SK-MEL-5 (cell line): Measurements from ENCODE around the gene TBXAS1. TPM values are rescaled to one million over a fixed set of nuclear protein-coding genes. Genes with fewer than 3 reads are reported as not detected.

Source experiments
- DNase-seq: peaks from one replicate; pipeline ENCODE4 v3.0.0-alpha.2; 2016; ENCODE audit warnings: low read depth, low spot score
- in situ Hi-C: cut with HindIII; loops from 2 replicates; pipeline ENCODE4 v1.10.0; 2016; ENCODE audit warnings: low sequenced_read_pairs, high pct_unique_total_duplicates, low pct_unique_long_range_greater_than_20kb
- total RNA-seq: library from RNA; depleted of rRNA; stranded (reverse); fragments of >200 nt; shearing (Covaris generic); gene quantifications from 2 replicates; pipeline ENCODE4 v1.2.3, GENCODE V29; 2014

TBXAS1 gene
- total RNA-seq, 1 experiment from 2014 or later, result 3.4 TPM

DNA sequence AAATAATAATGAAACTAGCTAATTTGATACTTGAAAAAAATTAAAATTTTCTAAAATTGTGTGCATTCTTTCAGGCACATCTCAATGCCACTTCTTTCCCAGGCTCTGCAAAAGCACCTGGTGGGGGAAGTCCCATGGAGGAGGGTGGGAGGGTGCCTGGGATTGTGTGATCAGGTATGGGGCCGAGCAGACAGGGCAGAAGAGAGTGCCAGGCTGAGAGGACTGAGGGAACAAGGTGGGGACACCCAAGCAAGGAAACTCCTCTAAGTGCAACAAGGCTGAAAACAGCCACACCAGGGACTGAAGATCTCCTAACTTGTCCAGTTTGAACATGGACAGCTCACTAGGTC is 219.9 kb downstream of the TBXAS1 start:
- DNase-seq, result no peak
- in situ Hi-C loops, result no loop called here

GRCh38 chr7:140049339-140050024 is 220.4 kb downstream of the TBXAS1 start:
- no peak for DNase-seq
- in situ Hi-C loops, result no loop called here

- DNase-seq, result no peak
- in situ Hi-C loops, result no loop called here
Observed at GRCh38 chr7:140050100-140050499, 221.0 kb downstream of the TBXAS1 start.

DNA sequence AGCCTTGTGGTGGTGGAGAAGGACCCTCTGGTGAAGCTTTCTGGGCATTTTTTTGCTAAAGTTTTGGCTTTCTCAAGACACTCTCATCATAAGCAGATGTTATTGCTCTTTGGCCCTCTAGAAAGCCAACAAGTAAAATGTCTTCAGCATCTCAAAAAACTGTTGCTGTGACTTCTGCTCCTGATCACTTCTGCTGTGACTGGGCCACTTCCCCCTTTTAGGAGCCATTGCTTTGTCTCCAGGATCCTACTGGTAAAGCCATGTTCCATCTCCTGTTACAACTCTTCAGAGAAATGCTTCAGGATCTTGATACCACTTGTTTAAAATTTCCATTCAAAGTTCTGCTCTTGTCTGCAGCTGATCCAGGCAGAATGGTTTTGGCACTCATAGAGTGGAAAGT is 222.8 kb downstream of the TBXAS1 start:
- in situ Hi-C loops, result no loop called here
- no peak for DNase-seq

GRCh38 chr7:140053812-140054539 is 224.9 kb downstream of the TBXAS1 start:
- DNase-seq, result no peak
- in situ Hi-C loops, result no loop called here

DNA sequence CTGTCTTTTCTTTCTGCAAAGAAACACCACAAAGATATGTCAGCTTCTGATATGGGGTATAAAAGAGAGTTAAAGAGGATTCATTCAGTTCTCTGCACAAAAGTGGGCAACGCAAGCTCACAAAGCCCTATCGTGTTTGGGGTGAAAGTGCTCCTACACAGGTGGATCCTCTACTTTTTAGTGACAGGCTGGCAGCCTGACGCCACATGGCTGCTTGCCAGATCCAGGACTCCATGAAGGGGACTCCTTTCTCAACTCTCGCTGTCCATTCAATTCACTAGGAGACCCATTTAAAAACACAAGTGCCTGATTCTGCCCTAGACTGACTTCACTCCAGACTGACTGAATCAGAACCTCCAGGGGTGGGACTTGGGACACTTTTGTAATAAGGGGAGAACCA is 225.7 kb downstream of the TBXAS1 start:
- in situ Hi-C loops, result no loop called here
- DNase-seq, result no peak

DNA sequence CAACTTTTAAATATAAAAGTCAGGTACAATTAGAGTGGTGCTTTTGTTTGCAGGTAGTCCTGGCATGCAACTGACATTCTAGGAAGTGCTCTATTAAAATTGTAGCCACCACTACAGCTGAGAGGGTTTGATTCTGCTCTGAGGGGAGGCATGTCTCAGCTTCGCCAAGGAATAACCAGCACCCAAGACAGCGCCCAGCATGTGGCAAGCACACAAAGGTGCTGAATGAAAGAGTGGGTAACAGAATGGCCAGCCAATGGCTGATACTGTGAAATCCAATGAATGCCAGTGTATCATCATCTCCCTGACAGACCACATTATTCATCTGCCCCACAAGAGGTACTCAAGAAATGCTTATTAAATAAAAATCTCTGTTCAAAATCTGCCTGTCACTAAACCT is 226.8 kb downstream of the TBXAS1 start:
- in situ Hi-C loops, result no loop called here
- no peak for DNase-seq

GRCh38 chr7:140056431-140057142 is 227.5 kb downstream of the TBXAS1 start:
- no peak for DNase-seq

GRCh38 chr7:140057143-140057535 is 228.1 kb downstream of the TBXAS1 start:
- in situ Hi-C loops, result no loop called here
- DNase-seq, result no peak

More at GRCh38 chr7:140056431-140057142, 227.5 kb downstream of the TBXAS1 start:
- in situ Hi-C loops, result no loop called here

DNA sequence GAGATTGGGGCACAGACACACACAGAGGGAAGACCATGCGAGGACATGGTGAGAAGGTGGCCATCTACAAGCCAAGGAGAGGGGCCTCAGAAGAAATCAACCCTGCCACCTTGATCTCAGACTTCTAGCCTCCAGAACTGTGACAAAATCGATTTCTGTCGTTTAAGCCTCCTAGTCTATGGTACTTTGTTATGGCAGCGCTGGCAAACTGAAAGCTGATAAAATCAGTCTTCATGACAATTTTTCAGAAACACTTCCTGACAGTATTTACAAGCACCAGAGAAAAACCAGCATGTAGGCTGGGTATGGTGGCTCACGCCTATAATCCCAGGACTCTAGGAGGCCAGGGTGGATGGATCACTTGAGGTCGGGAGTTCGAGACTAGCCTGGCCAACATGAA is 229.5 kb downstream of the TBXAS1 start:
- in situ Hi-C loops, result no loop called here
- DNase-seq, result no peak

GRCh38 chr7:140059273-140060242 is 230.5 kb downstream of the TBXAS1 start:
- in situ Hi-C loops, result no loop called here
- DNase-seq, result no peak

DNA sequence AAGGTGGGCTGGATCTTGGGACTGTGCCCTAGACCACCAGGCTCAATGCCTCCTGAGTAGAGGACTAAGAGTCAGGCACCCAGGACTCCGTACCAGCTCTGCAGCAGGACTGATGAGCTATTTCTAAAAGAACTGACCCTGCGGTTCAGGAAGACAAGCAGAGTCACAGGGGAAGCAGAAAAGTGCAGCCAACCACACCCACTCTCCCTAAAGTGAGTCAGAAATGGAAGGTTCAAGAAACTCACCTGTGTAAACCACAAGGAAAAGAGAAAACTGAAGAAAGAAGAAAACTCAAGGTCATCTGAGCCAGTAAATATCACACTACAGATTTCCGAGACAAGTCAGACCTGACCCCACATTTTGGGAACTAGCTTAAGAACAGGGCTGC is 231.2 kb downstream of the TBXAS1 start:
- in situ Hi-C loops, result no loop called here
- DNase-seq, result no peak

- in situ Hi-C loops, result no loop called here
- DNase-seq, result no peak
Observed at GRCh38 chr7:140060788-140061606, 231.9 kb downstream of the TBXAS1 start.

- in situ Hi-C loops, result no loop called here
Observed at GRCh38 chr7:140061607-140061930, 232.5 kb downstream of the TBXAS1 start.

DNA sequence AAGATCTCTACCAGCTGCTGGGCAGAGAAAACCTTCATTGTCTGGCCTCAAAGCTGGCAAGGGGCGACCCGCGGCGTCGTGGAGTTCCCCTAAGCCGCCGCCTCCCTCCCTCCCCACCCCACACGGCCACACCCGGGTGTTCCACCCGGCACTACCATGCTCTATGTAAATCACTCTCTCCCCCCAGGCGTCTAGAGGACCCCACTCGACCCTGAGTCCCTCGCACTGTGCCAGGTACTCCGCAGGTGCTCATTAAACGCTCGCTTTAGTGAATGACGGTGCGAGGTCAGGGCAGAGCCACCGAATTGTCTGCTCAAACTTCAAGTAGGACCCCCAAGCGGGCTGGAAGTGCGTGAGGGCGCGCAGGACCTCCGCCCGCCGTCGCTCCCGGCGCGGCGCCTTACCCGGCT is 233.1 kb downstream of the TBXAS1 start:
- no peak for DNase-seq
- in situ Hi-C loops, result no loop called here

More at GRCh38 chr7:140061607-140061930, 232.5 kb downstream of the TBXAS1 start:
- DNase-seq, result no peak

GRCh38 chr7:140062528-140063299 is 233.7 kb downstream of the TBXAS1 start, which contains the start of gene PARP12:
Gene PARP12, minus strand, starts transcription at chr7:140062951. Its CDS starts 104 bp downstream, at chr7:140062847.
- peak; percentile 67 for DNase-seq
- in situ Hi-C loops, result no loop called here
